Ascending aorta (tissue), 2 donors: ENCODE results near the gene NF1. TPM values are rescaled to one million over a fixed set of nuclear protein-coding genes. Genes with fewer than 3 reads are reported as not detected.

Source experiments
- DNase-seq, 2 donors: peaks; one replicate each; pipeline ENCODE4 v3.0.0-alpha.2; 2019; ENCODE audit warnings: low spot score in 2 of 2
- H3K27ac ChIP-seq, 2 donors: fragments of 200-600 bp; sonication (generic); one replicate each; pipeline ENCODE4 v1.5.1; 2016 to 2017; ENCODE audit warnings: mild to moderate bottlenecking in 1 of 2
- H3K27me3 ChIP-seq: fragments of 200-600 bp; sonication (generic); one replicate; pipeline ENCODE4 v1.5.1; 2017
- H3K36me3 ChIP-seq, 2 donors: fragments of 200-600 bp; sonication (generic); one replicate each; pipeline ENCODE4 v1.5.1; 2016
- H3K4me1 ChIP-seq, 2 donors: fragments of 200-600 bp; sonication (generic); one replicate each; pipeline ENCODE4 v1.5.1; 2016 to 2017; ENCODE audit warnings: mild to moderate bottlenecking in 1 of 2
- H3K4me3 ChIP-seq, 2 donors: fragments of 200-600 bp; sonication (generic); one replicate each; pipeline ENCODE4 v1.5.1; 2016 to 2017; ENCODE audit warnings: mild to moderate bottlenecking in 1 of 2
- H3K9me3 ChIP-seq, 2 donors: fragments of 200-600 bp; sonication (generic); one replicate each; pipeline ENCODE4 v1.5.1; 2016
- CTCF ChIP-seq, 3 experiments: fragments of 200-600 bp in 2 of 3; fragments of 450-650 bp in 1 of 3; sonication (generic) in 2 of 3; IDR thresholded peaks; one replicate each; pipeline ENCODE4 v1.5.1; 2016 to 2019; ENCODE audit warnings: antibody characterized with exemption in 3 of 3, mild to moderate bottlenecking in 1 of 3, moderate library complexity in 1 of 3
- intact Hi-C: fragments of 100-400 bp; cut with DNase I; formaldehyde crosslinking; loops from one replicate; pipeline ENCODE4 v1.15.1; 2023
- total RNA-seq: library from RNA; depleted of rRNA; stranded (reverse); fragments of >200 nt; gene quantifications from one replicate; pipeline ENCODE4 v1.1.0, GENCODE V29; 2016

Gene NF1
- total RNA-seq, 1 donor from 2014 or later = 25.0 TPM

- no peaks in the 10 kb centered on the region for H3K4me1 ChIP-seq
- H3K4me3 ChIP-seq = no peak overlapping the region
- intact Hi-C loops = no loop called here
- H3K36me3 ChIP-seq = no peaks in the 10 kb centered on the region
- no peak for DNase-seq
- H3K9me3 ChIP-seq = no peaks in the 10 kb centered on the region
- no peak for TF ChIP-seq CTCF (IDR thresholded peaks at IDR 0.05)
- no peak overlapping the region for H3K27ac ChIP-seq
- H3K27me3 ChIP-seq = no peaks in the 10 kb centered on the region
Observed at GRCh38 chr17:31061678-31062077, 33.1 kb upstream of the NF1 start.

- no peaks in the 10 kb centered on the region for H3K4me1 ChIP-seq
- intact Hi-C loops = no loop called here
- H3K9me3 ChIP-seq = no peaks in the 10 kb centered on the region
- H3K36me3 ChIP-seq = no peaks in the 10 kb centered on the region
- DNase-seq = no peak
- H3K4me3 ChIP-seq = no peak overlapping the region
- no peaks in the 10 kb centered on the region for H3K27me3 ChIP-seq
- TF ChIP-seq CTCF (IDR thresholded peaks at IDR 0.05) = no peak
- H3K27ac ChIP-seq = no peak overlapping the region
Observed at GRCh38 chr17:31062346-31062745, 32.4 kb upstream of the NF1 start.

- Histone ChIP-seq H3K4me1 (peaks cover 0 to 5% of the 10 kb centered on the region in 2 donors), H3K4me3 (no peak overlapping the region), H3K9me3 (no peaks in the 10 kb centered on the region), H3K36me3 (no peaks in the 10 kb centered on the region), H3K27me3 (no peaks in the 10 kb centered on the region), H3K27ac (no peak overlapping the region)
- intact Hi-C loops = no loop called here
- no peak for TF ChIP-seq CTCF (IDR thresholded peaks at IDR 0.05)
- DNase-seq = no peak
Observed at GRCh38 chr17:31064707-31065106, 30.1 kb upstream of the NF1 start.

- peaks cover 0 to 4% of the 10 kb centered on the region in 2 donors for H3K36me3 ChIP-seq
- no peak for DNase-seq
- TF ChIP-seq CTCF (IDR thresholded peaks at IDR 0.05) = no peak
- H3K27me3 ChIP-seq = no peaks in the 10 kb centered on the region
- no peaks in the 10 kb centered on the region for H3K9me3 ChIP-seq
- peak overlapping the region; percentile 6 to 36 for H3K27ac ChIP-seq
- intact Hi-C loops = no loop called here
- no peak overlapping the region for H3K4me3 ChIP-seq
- peaks cover 0 to 5% of the 10 kb centered on the region in 2 donors for H3K4me1 ChIP-seq
Observed at GRCh38 chr17:31067691-31068184, 27.0 kb upstream of the NF1 start.

- Histone ChIP-seq H3K27me3 (no peaks in the 10 kb centered on the region), H3K27ac (peak overlapping the region in 1 of 2 donors; percentile 6), H3K36me3 (peaks cover 0 to 4% of the 10 kb centered on the region in 2 donors), H3K4me1 (peaks cover 0 to 5% of the 10 kb centered on the region in 2 donors), H3K9me3 (no peaks in the 10 kb centered on the region), H3K4me3 (no peak overlapping the region)
- intact Hi-C loops = no loop called here
- peak in 2 of 3 experiments; percentile 8 to 28 for TF ChIP-seq CTCF (IDR thresholded peaks at IDR 0.05)
- DNase-seq = peak in 1 of 2 donors; percentile 58
Observed at GRCh38 chr17:31068291-31068690, 26.5 kb upstream of the NF1 start.

- H3K4me3 ChIP-seq = no peak overlapping the region
- H3K36me3 ChIP-seq = peaks cover 0 to 4% of the 10 kb centered on the region in 2 donors
- no peaks in the 10 kb centered on the region for H3K9me3 ChIP-seq
- H3K27me3 ChIP-seq = no peaks in the 10 kb centered on the region
- H3K4me1 ChIP-seq = peaks cover 0 to 5% of the 10 kb centered on the region in 2 donors
- DNase-seq = no peak
- TF ChIP-seq CTCF (IDR thresholded peaks at IDR 0.05) = no peak
- intact Hi-C loops = no loop called here
- H3K27ac ChIP-seq = no peak overlapping the region
Observed at GRCh38 chr17:31072186-31072585, 22.6 kb upstream of the NF1 start.
